ENCODE measurements around the gene FBXO38. TPM values are rescaled to one million over a fixed set of nuclear protein-coding genes. Genes with fewer than 3 reads are reported as not detected.

FBXO38 gene
- total RNA-seq (2021; ENCODE audit: unreplicated experiment) (34.5 TPM), Bru-seq, nascent RNA (percentile 87 among the genes with signal in this experiment), BruChase-seq, experiment 1, labeled RNA remaining after a 2-hour chase (percentile 78 among the genes with signal in this experiment), BruChase-seq, experiment 2, labeled RNA remaining after a 6-hour chase (percentile 72 among the genes with signal in this experiment)
- 20.0 TPM for polyA plus RNA-seq (2012; ENCODE audit: insufficient read length)
- long read RNA-seq, full-length matches to known transcripts: 18 of 39 reads
- long read RNA-seq, partial matches to known transcripts: 12 of 39 reads
- long read RNA-seq, other reads (novel, unspliced or antisense): 9 of 39 reads

GRCh38 chr5:148383564-148384379 lies at the start of gene FBXO38:
Gene FBXO38 (plus strand): TSS chr5:148383958. CDS start chr5:148394777, 10,819 bp downstream.
- no TSS peak for BruUV-seq (replicated peaks)
- DNase-seq (ENCODE audit: low read depth, low spot score): peak; percentile 90
- CTCF ChIA-PET: no interaction called here
- Histone ChIP-seq H3K27me3 (ENCODE audit: control insufficient read depth, insufficient read depth, low read length) (no peaks in the 10 kb centered on the region), H3K4me1 (ENCODE audit: control insufficient read depth, insufficient read depth, low read length) (peaks cover 10% of the 10 kb centered on the region; the same call in 1 of the 2 replicates), H3K36me3 (ENCODE audit: control insufficient read depth, insufficient read depth, low read length) (no peaks in the 10 kb centered on the region; the same call in 1 of the 2 replicates), H3K27ac (ENCODE audit: low read length) (peak within 1 kb of the TSS; percentile 93), H3K9me3 (ENCODE audit: control insufficient read depth, insufficient read depth, low read depth, low read length) (no peaks in the 10 kb centered on the region), H3K4me3 (ENCODE audit: low read depth in 2 of 2, low read length in 2 of 2) (peak within 1 kb of the TSS; percentile 87 to 94)
- POLR2A ChIA-PET: interaction anchor here (0.7 kb wide), 1 partner anchor 10 kb away, joined by 3 read pairs; no protein-coding TSS in a partner anchor
- in situ Hi-C loops (cut with HindIII; ENCODE audit: low pct_unique_long_range_greater_than_20kb, low sequenced_read_pairs): no loop called here
- intact Hi-C loops (cut with micrococcal nuclease; ENCODE audit: unreplicated experiment): no loop called here
- TF ChIP-seq TCF7L2 (IDR thresholded peaks at IDR 0.05; ENCODE audit: low read depth, low read length) (no peak), CTCF (IDR thresholded peaks at IDR 0.05) (no peak), POLR2AphosphoS5 (IDR thresholded peaks at IDR 0.05; ENCODE audit: low read depth, low read length) (peak; percentile 93)
- peak; percentile 100 for ATAC-seq

- no peak for DNase-seq (ENCODE audit: low read depth, low spot score)
- POLR2A ChIA-PET: no interaction called here
- in situ Hi-C loops (cut with HindIII; ENCODE audit: low pct_unique_long_range_greater_than_20kb, low sequenced_read_pairs): no loop called here
- no peaks in the 10 kb centered on the region for H3K9me3 ChIP-seq (ENCODE audit: control insufficient read depth, insufficient read depth, low read depth, low read length)
- H3K36me3 ChIP-seq (ENCODE audit: control insufficient read depth, insufficient read depth, low read length): no peaks in the 10 kb centered on the region
- no peak within 1 kb of the TSS for H3K27ac ChIP-seq (ENCODE audit: low read length)
- no peak for ATAC-seq
- TF ChIP-seq TCF7L2 (IDR thresholded peaks at IDR 0.05; ENCODE audit: low read depth, low read length) (no peak), POLR2AphosphoS5 (IDR thresholded peaks at IDR 0.05; ENCODE audit: low read depth, low read length) (no peak), CTCF (IDR thresholded peaks at IDR 0.05) (no peak), REST (IDR thresholded peaks at IDR 0.05; ENCODE audit: insufficient read depth in 1 of 2, low read depth in 2 of 2, low read length in 1 of 2) (no peak), SIN3A (IDR thresholded peaks at IDR 0.05; ENCODE audit: borderline replicate concordance, insufficient read depth, low read depth, low read length) (no peak)
- intact Hi-C loops (cut with micrococcal nuclease; ENCODE audit: unreplicated experiment): no loop called here
- CTCF ChIA-PET: no interaction called here
- no peaks in the 10 kb centered on the region for H3K27me3 ChIP-seq (ENCODE audit: control insufficient read depth, insufficient read depth, low read length)
- no peak within 1 kb of the TSS for H3K4me3 ChIP-seq (ENCODE audit: low read depth in 2 of 2, low read length in 2 of 2)
- BruUV-seq (replicated peaks): no TSS peak
- no peaks in the 10 kb centered on the region for H3K4me1 ChIP-seq (ENCODE audit: control insufficient read depth, insufficient read depth, low read length)
These were observed 48.5 kb upstream of the FBXO38 start, which contains the start of gene SPINK9 for GRCh38 chr5:148335259-148335658. Gene SPINK9 (plus strand): TSS chr5:148335559. CDS start chr5:148335614, 55 bp downstream.

Measured in Panc1 (cell line).